IMR-90 (cell line): ENCODE data around the gene ERCC3. TPM values are rescaled to one million over a fixed set of nuclear protein-coding genes. Genes with fewer than 3 reads are reported as not detected.

Experiments
- ATAC-seq: fragments of 200-7000 bp; cut with Tn5 transposase; 2 replicates; pipeline ENCODE4 v1.9.1; 2020; ENCODE audit warnings: low read depth, mild to moderate bottlenecking, moderate library complexity
- BruUV-seq: library from RNA; stranded (reverse); fragments of 400-500 nt; replicated peaks from 2 replicates; lab custom pipeline; 2021; lab: Mats Ljungman, UMichigan
- CTCF ChIA-PET: fragments of 300-600 bp; formaldehyde crosslinking; extraction: SDS; loops from one replicate; lab custom pipeline; 2021; ENCODE audit warnings: antibody characterized with exemption; lab: Yijun Ruan, JAX
- POLR2A ChIA-PET: fragments of 300-600 bp; sonication (Branson Sonifier 250); formaldehyde crosslinking; loops from one replicate; lab custom pipeline; 2022; ENCODE audit warnings: antibody characterized with exemption; ENCODE audit not compliant: unreplicated experiment; lab: Charles Lee
- DNase-seq: peaks from one replicate; pipeline ENCODE4 v3.0.0; 2013
- H2AFZ ChIP-seq: replicated peaks from 2 replicates; pipeline ENCODE3; 2013; ENCODE audit warnings: low read length, mild to moderate bottlenecking; ENCODE audit not compliant: poor library complexity
- H2AK5ac ChIP-seq: 2 replicates; pipeline ENCODE4 v1.6.1; 2013; ENCODE audit warnings: low read depth, low read length, inconsistent platforms
- H2AK9ac ChIP-seq: replicated peaks from 2 replicates; pipeline ENCODE3; 2013; ENCODE audit warnings: mild to moderate bottlenecking, low read depth, low read length, moderate library complexity; ENCODE audit not compliant: poor library complexity
- H2BK120ac ChIP-seq: 2 replicates; pipeline ENCODE4 v1.6.1; 2013; ENCODE audit warnings: low read depth, low read length, inconsistent platforms
- H2BK15ac ChIP-seq: 3 replicates; pipeline ENCODE4 v1.6.1; 2013; ENCODE audit warnings: low read depth, low read length, inconsistent platforms
- H2BK20ac ChIP-seq: 2 replicates; pipeline ENCODE4 v1.6.1; 2013; ENCODE audit warnings: low read depth, mild to moderate bottlenecking, inconsistent platforms, low read length, moderate library complexity
- H2BK5ac ChIP-seq: 2 replicates; pipeline ENCODE4 v1.6.1; 2013; ENCODE audit warnings: mild to moderate bottlenecking, low read depth, low read length, inconsistent platforms; ENCODE audit not compliant: poor library complexity, severe bottlenecking
- H3K14ac ChIP-seq: replicated peaks from 2 replicates; pipeline ENCODE4 v1.6.1; 2013; ENCODE audit warnings: low read depth, low read length, inconsistent platforms
- H3K18ac ChIP-seq: 2 replicates; pipeline ENCODE4 v1.6.1; 2013; ENCODE audit warnings: low read depth, low read length, control low read depth
- H3K23ac ChIP-seq: 2 replicates; pipeline ENCODE4 v1.6.1; 2013; ENCODE audit warnings: low read depth, low read length, inconsistent platforms
- H3K27ac ChIP-seq: 2 replicates; pipeline ENCODE4 v1.5.1; 2013; ENCODE audit warnings: mild to moderate bottlenecking, control low read depth, low read length; ENCODE audit not compliant: insufficient read depth
- H3K27me3 ChIP-seq: 2 replicates; pipeline ENCODE4 v1.6.1; 2013; ENCODE audit warnings: low read length; ENCODE audit not compliant: control insufficient read depth, insufficient read depth
- H3K36me3 ChIP-seq: 2 replicates; pipeline ENCODE4 v1.6.1; 2013; ENCODE audit warnings: low read length, mixed read lengths; ENCODE audit not compliant: control insufficient read depth, insufficient read depth
- H3K4ac ChIP-seq: 2 replicates; pipeline ENCODE4 v1.6.1; 2013; ENCODE audit warnings: low read depth, low read length, inconsistent platforms
- H3K4me1 ChIP-seq: 2 replicates; pipeline ENCODE4 v1.6.1; 2013; ENCODE audit warnings: low read length, mixed read lengths; ENCODE audit not compliant: control insufficient read depth, insufficient read depth
- H3K4me2 ChIP-seq: 2 replicates; pipeline ENCODE4 v1.6.1; 2013; ENCODE audit warnings: low read depth, mild to moderate bottlenecking, control low read depth, low read length, moderate library complexity
- H3K4me3 ChIP-seq: 2 replicates; pipeline ENCODE4 v1.5.1; 2013; ENCODE audit warnings: low read depth, mild to moderate bottlenecking, control low read depth, low read length, moderate library complexity; ENCODE audit not compliant: insufficient read depth
- H3K56ac ChIP-seq: 2 replicates; pipeline ENCODE4 v1.6.1; 2013; ENCODE audit warnings: low read length, inconsistent platforms; ENCODE audit not compliant: insufficient read depth; ENCODE audit errors: extremely low read depth
- H3K79me1 ChIP-seq, 2 experiments: 2 replicates each; pipeline ENCODE4 v1.6.1; 2013; ENCODE audit warnings: low read length in 2 of 2, inconsistent platforms in 1 of 2, low read depth in 1 of 2
- H3K9ac ChIP-seq: 2 replicates; pipeline ENCODE4 v1.6.1; 2013; ENCODE audit warnings: low read depth, low read length, control low read depth
- H3K9me1 ChIP-seq: 2 replicates; pipeline ENCODE4 v1.6.1; 2013; ENCODE audit warnings: low read length, inconsistent platforms; ENCODE audit not compliant: insufficient read depth
- H3K9me3 ChIP-seq: 2 replicates; pipeline ENCODE4 v1.6.1; 2013; ENCODE audit warnings: low read length; ENCODE audit not compliant: control insufficient read depth, insufficient read depth
- H4K20me1 ChIP-seq: 2 replicates; pipeline ENCODE4 v1.6.1; 2013; ENCODE audit warnings: low read length, inconsistent platforms; ENCODE audit not compliant: insufficient read depth
- H4K5ac ChIP-seq: 2 replicates; pipeline ENCODE4 v1.6.1; 2013; ENCODE audit warnings: mild to moderate bottlenecking, low read depth, low read length, control low read depth
- H4K8ac ChIP-seq, 2 experiments: 2 replicates each; pipeline ENCODE4 v1.6.1; 2013; ENCODE audit warnings: low read depth in 2 of 2, low read length in 2 of 2, control low read depth in 1 of 2, inconsistent platforms in 1 of 2
- H4K91ac ChIP-seq: 2 replicates; pipeline ENCODE4 v1.6.1; 2013; ENCODE audit warnings: low read depth, low read length, inconsistent platforms; ENCODE audit not compliant: insufficient read depth
- BHLHE40 ChIP-seq: fragments of 150-350 bp; IDR thresholded peaks from 2 replicates; pipeline ENCODE4 v1.6.1; 2016; ENCODE audit warnings: mild to moderate bottlenecking, low read depth, low read length
- CEBPB ChIP-seq: IDR thresholded peaks from 2 replicates; pipeline ENCODE4 v1.6.1; 2012; ENCODE audit warnings: low read depth, low read length, improper control_type of control experiment
- CHD1 ChIP-seq: IDR thresholded peaks from 2 replicates; pipeline ENCODE4 v1.6.1; 2012; ENCODE audit warnings: low read depth, low read length, improper control_type of control experiment
- ELK1 ChIP-seq: fragments of 150-350 bp; IDR thresholded peaks from 2 replicates; pipeline ENCODE4 v1.6.1; 2016; ENCODE audit warnings: low read depth, mild to moderate bottlenecking, low read length, moderate library complexity, borderline replicate concordance
- FOS ChIP-seq: fragments of 150-350 bp; IDR thresholded peaks from 2 replicates; pipeline ENCODE4 v1.6.1; 2016; ENCODE audit warnings: low read depth, low read length
- MAFK ChIP-seq: IDR thresholded peaks from 2 replicates; pipeline ENCODE4 v1.6.1; 2012; ENCODE audit warnings: low read depth, low read length, improper control_type of control experiment
- MAZ ChIP-seq: IDR thresholded peaks from 2 replicates; pipeline ENCODE4 v1.6.1; 2012; ENCODE audit warnings: low read depth, mild to moderate bottlenecking, low read length, improper control_type of control experiment, moderate library complexity, borderline replicate concordance
- MXI1 ChIP-seq: IDR thresholded peaks from 2 replicates; pipeline ENCODE4 v1.6.1; 2012; ENCODE audit warnings: low read depth, mild to moderate bottlenecking, low read length, moderate library complexity, borderline replicate concordance
- NFE2L2 ChIP-seq: fragments of 150-350 bp; IDR thresholded peaks from 2 replicates; pipeline ENCODE4 v1.6.1; 2016; ENCODE audit warnings: low read depth, mild to moderate bottlenecking, low read length
- POLR2A ChIP-seq: IDR thresholded peaks from 2 replicates; pipeline ENCODE4 v1.6.1; 2012; ENCODE audit warnings: mild to moderate bottlenecking, low read depth, low read length
- RAD21 ChIP-seq: IDR thresholded peaks from 2 replicates; pipeline ENCODE4 v1.6.1; 2012; ENCODE audit warnings: low read length, improper control_type of control experiment
- RCOR1 ChIP-seq: IDR thresholded peaks from 2 replicates; pipeline ENCODE4 v1.6.1; 2012; ENCODE audit warnings: mild to moderate bottlenecking, low read length, improper control_type of control experiment; ENCODE audit not compliant: insufficient replicate concordance
- RFX5 ChIP-seq: IDR thresholded peaks from 2 replicates; pipeline ENCODE4 v1.8.0; 2012; ENCODE audit warnings: low read depth, mild to moderate bottlenecking, low read length, moderate library complexity
- SMC3 ChIP-seq: fragments of 150-350 bp; IDR thresholded peaks from 2 replicates; pipeline ENCODE4 v1.6.1; 2016; ENCODE audit warnings: low read depth, mild to moderate bottlenecking, antibody characterized with exemption, low read length, moderate library complexity
- WGBS, 2 experiments: methylation state at CpG; one replicate each; pipeline versions ENCODE4 v1.1.5 to v1.1.7; 2013; ENCODE audit warnings: missing lambda C conversion rate in 2 of 2; ENCODE audit not compliant: insufficient read length in 1 of 2; ENCODE audit errors: extremely low coverage in 2 of 2; 5-methylcytosine and 5-hydroxymethylcytosine counted together
- dilution Hi-C: fragments of 300-500 bp; cut with HindIII; formaldehyde crosslinking; loops from one replicate; pipeline ENCODE4 v1.14.3; 2018; ENCODE audit warnings: low sequenced_read_pairs; ENCODE audit not compliant: unreplicated experiment
- in situ Hi-C: fragments of 300-500 bp; cut with MboI; formaldehyde crosslinking; loops from 3 replicates; pipeline ENCODE4 v1.14.3; 2019; ENCODE audit warnings: low sequenced_read_pairs, inconsistent platforms, mixed read lengths
- intact Hi-C: fragments of 100-400 bp; cut with micrococcal nuclease; formaldehyde crosslinking; loops from 2 replicates; pipeline ENCODE4 v1.10.0; 2022
- polyA plus RNA-seq, 3 experiments: library from polyadenylated mRNA; depleted of rRNA; stranded (reverse); fragments of >200 nt; gene quantifications; 2 replicates each; pipeline ENCODE4 v1.2.3, GENCODE V29; 2012; ENCODE audit warnings: low replicate concordance in 1 of 3
- total RNA-seq: library from RNA; depleted of rRNA; stranded (reverse); fragments of >200 nt; gene quantifications from 2 replicates; pipeline ENCODE4 v1.2.3, GENCODE V29; 2012
- TF ChIP-seq, protein P1 (sequence below): conservative IDR thresholded peaks from 2 replicates; pipeline ENCODE4 v1.5.1; 2012; ENCODE audit warnings: mild to moderate bottlenecking, low read depth, low read length, improper control_type of control experiment
- TF ChIP-seq, protein P2 (sequence below): fragments of 150-350 bp; IDR thresholded peaks from 2 replicates; pipeline ENCODE4 v1.6.1; 2017; ENCODE audit warnings: mild to moderate bottlenecking, antibody characterized with exemption, low read length, low read depth

ERCC3 gene
- total and polyA plus RNA-seq, 2 of the 4 experiments (the other 2 are of a cell fraction), result 43.2 to 52.0 TPM

DNA sequence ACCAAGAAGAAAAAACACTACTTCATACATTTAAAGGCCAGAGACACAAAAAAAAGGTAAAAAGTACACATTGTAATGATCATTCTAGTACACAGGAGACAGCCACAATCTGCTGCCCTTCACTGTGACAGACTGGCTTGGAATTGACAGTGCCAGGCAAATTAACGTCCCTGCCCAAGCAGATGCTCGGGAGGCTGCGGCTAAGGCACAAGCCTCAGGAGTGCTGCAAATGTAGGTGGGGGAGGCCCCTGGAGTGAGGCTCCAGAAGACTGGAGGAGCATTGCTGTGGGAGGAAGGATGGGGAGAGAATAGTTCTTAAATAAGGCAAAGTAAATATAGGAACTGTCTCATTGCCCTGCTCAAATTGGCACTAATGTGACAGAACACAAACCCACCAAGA, 18.6 kb downstream of the ERCC3 start:
- no peak overlapping the region for H3K9ac ChIP-seq
- H3K9me3 ChIP-seq, result no peaks in the 10 kb centered on the region
- no peak overlapping the region for H3K4me3 ChIP-seq
- no peaks in the 10 kb centered on the region for H3K27me3 ChIP-seq
- H3K36me3 ChIP-seq, result peaks cover 65% of the 10 kb centered on the region
- H2BK15ac ChIP-seq, result no peak overlapping the region
- no peaks in the 10 kb centered on the region; the same call in 1 of the 2 replicates for H3K9me1 ChIP-seq
- no peak overlapping the region for H3K18ac ChIP-seq
- BruUV-seq, result no TSS peak
- H3K4me2 ChIP-seq, result no peak overlapping the region
- intact Hi-C loops, result no loop called here
- no peak overlapping the region for H3K23ac ChIP-seq
- H4K8ac ChIP-seq, result no peak overlapping the region
- no peak overlapping the region for H4K5ac ChIP-seq
- dilution Hi-C loops, result no loop called here
- no peak overlapping the region for H2AK9ac ChIP-seq
- H2BK20ac ChIP-seq, result no peak overlapping the region
- H3K4me1 ChIP-seq, result no peaks in the 10 kb centered on the region
- in situ Hi-C loops, result loop anchor here (25.0 kb wide), 1 partner anchor 712 kb away; no protein-coding TSS in a partner anchor
- H4K20me1 ChIP-seq, result peaks cover 4% of the 10 kb centered on the region; the same call in 1 of the 2 replicates
- no peak overlapping the region for H3K14ac ChIP-seq
- no peak overlapping the region for H4K91ac ChIP-seq
- H2AK5ac ChIP-seq, result no peak overlapping the region
- H2BK5ac ChIP-seq, result no peak overlapping the region
- H3K27ac ChIP-seq, result no peak overlapping the region
- H2BK120ac ChIP-seq, result no peak overlapping the region
- H2AFZ ChIP-seq, result no peak overlapping the region
- CTCF ChIA-PET, result no interaction called here
- no peak overlapping the region for H3K4ac ChIP-seq
- TF ChIP-seq FOS (no peak), NFE2L2 (no peak), MAZ (no peak), BHLHE40 (no peak), CHD1 (no peak), SMC3 (no peak), MXI1 (no peak), POLR2A (no peak), RAD21 (no peak), RFX5 (no peak), ELK1 (no peak), MAFK (no peak), RCOR1 (no peak), CEBPB (no peak)
- TF ChIP-seq, protein P1, sequence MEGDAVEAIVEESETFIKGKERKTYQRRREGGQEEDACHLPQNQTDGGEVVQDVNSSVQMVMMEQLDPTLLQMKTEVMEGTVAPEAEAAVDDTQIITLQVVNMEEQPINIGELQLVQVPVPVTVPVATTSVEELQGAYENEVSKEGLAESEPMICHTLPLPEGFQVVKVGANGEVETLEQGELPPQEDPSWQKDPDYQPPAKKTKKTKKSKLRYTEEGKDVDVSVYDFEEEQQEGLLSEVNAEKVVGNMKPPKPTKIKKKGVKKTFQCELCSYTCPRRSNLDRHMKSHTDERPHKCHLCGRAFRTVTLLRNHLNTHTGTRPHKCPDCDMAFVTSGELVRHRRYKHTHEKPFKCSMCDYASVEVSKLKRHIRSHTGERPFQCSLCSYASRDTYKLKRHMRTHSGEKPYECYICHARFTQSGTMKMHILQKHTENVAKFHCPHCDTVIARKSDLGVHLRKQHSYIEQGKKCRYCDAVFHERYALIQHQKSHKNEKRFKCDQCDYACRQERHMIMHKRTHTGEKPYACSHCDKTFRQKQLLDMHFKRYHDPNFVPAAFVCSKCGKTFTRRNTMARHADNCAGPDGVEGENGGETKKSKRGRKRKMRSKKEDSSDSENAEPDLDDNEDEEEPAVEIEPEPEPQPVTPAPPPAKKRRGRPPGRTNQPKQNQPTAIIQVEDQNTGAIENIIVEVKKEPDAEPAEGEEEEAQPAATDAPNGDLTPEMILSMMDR, result no peak
- TF ChIP-seq, protein P2, sequence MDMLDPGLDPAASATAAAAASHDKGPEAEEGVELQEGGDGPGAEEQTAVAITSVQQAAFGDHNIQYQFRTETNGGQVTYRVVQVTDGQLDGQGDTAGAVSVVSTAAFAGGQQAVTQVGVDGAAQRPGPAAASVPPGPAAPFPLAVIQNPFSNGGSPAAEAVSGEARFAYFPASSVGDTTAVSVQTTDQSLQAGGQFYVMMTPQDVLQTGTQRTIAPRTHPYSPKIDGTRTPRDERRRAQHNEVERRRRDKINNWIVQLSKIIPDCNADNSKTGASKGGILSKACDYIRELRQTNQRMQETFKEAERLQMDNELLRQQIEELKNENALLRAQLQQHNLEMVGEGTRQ, result no peak
- peaks cover 17 to 24% of the 10 kb centered on the region in 2 experiments; a peak in 3 of 4 replicates for H3K79me1 ChIP-seq
- DNase-seq (no peak), ATAC-seq (no peak)
- WGBS, 2 experiments, result no CpG with 5 or more reads among the region's 3 CpGs
- no peak overlapping the region for H3K56ac ChIP-seq
- POLR2A ChIA-PET, result no interaction called here
